ENCODE results near the gene ST6GALNAC1. TPM values are rescaled to one million over a fixed set of nuclear protein-coding genes. Genes with fewer than 3 reads are reported as not detected.

The ST6GALNAC1 gene
- total and polyA plus RNA-seq, 12 donors = 1.9 to 7.3 (median 3.5) TPM

- Histone ChIP-seq H3K27me3 (peaks cover 0 to 8% (median 0%) of the 10 kb centered on the region in 7 donors), H3K9me3 (no peaks in the 10 kb centered on the region), H3K27ac (no peak overlapping the region), H3K4me1 (peaks cover 0 to 19% (median 0%) of the 10 kb centered on the region in 9 donors), H3K36me3 (no peaks in the 10 kb centered on the region), H3K4me3 (no peak overlapping the region)
- no peak for ATAC-seq
- no peak for TF ChIP-seq CTCF (IDR thresholded peaks at IDR 0.05)
- 85 to 90% methylated on average over 4 of the region's 4 CpGs for WGBS, 2 donors
- no peak for DNase-seq
- intact Hi-C loops (cut with DNase I) = no loop called here
These were observed 49.6 kb downstream of the ST6GALNAC1 start for GRCh38 chr17:76593959-76594358.

- ATAC-seq (no peak), DNase-seq (no peak)
- 60 to 64% methylated on average over 8 of the region's 8 CpGs for WGBS, 2 donors
These were observed 50.2 kb downstream of the ST6GALNAC1 start for GRCh38 chr17:76593384-76593826.

GRCh38 chr17:76588182-76588581 lies 55.4 kb downstream of the ST6GALNAC1 start:
- TF ChIP-seq CTCF (IDR thresholded peaks at IDR 0.05) = no peak

More at GRCh38 chr17:76593384-76593826, 50.2 kb downstream of the ST6GALNAC1 start:
- Histone ChIP-seq H3K9me3 (no peaks in the 10 kb centered on the region), H3K36me3 (no peaks in the 10 kb centered on the region), H3K27ac (no peak overlapping the region), H3K4me1 (peaks cover 0 to 14% (median 0%) of the 10 kb centered on the region in 9 donors), H3K27me3 (peaks cover 0 to 14% (median 0%) of the 10 kb centered on the region in 7 donors), H3K4me3 (no peak overlapping the region)
- no peak for TF ChIP-seq CTCF (IDR thresholded peaks at IDR 0.05)
- intact Hi-C loops (cut with DNase I) = no loop called here

GRCh38 chr17:76586741-76587487 lies 56.6 kb downstream of the ST6GALNAC1 start:
- H3K36me3 ChIP-seq = no peaks in the 10 kb centered on the region
- no peaks in the 10 kb centered on the region for H3K9me3 ChIP-seq
- peaks cover 3 to 26% (median 21%) of the 10 kb centered on the region in 9 donors for H3K4me1 ChIP-seq
- peak in 2 of 8 donors; percentile 11 to 20 for ATAC-seq
- intact Hi-C loops (cut with DNase I) = loop anchor here in 6 of 10 donors (1.0 to 2.0 kb wide), 3 partner anchors 63 to 64 kb away; no protein-coding TSS in a partner anchor
- no peak overlapping the region for H3K27ac ChIP-seq
- no peak overlapping the region for H3K4me3 ChIP-seq
- peaks cover 0 to 57% (median 15%) of the 10 kb centered on the region in 7 donors for H3K27me3 ChIP-seq
- TF ChIP-seq CTCF (IDR thresholded peaks at IDR 0.05) = no peak
- WGBS, 2 donors = 33 to 50% methylated on average over 17 of the region's 17 CpGs
- DNase-seq = no peak

More at GRCh38 chr17:76588182-76588581, 55.4 kb downstream of the ST6GALNAC1 start:
- H3K4me3 ChIP-seq = no peak overlapping the region
- H3K9me3 ChIP-seq = no peaks in the 10 kb centered on the region
- H3K27ac ChIP-seq = no peak overlapping the region
- intact Hi-C loops (cut with DNase I) = no loop called here
- peaks cover 3 to 26% (median 21%) of the 10 kb centered on the region in 9 donors for H3K4me1 ChIP-seq
- ATAC-seq (no peak), DNase-seq (no peak)
- H3K36me3 ChIP-seq = no peaks in the 10 kb centered on the region
- H3K27me3 ChIP-seq = peaks cover 0 to 57% (median 15%) of the 10 kb centered on the region in 7 donors

Measured in heart right ventricle (tissue), 16 donors.